ENCODE data around the gene SLC8A3.

The SLC8A3 gene

GRCh38 chr14:70148911-70149595 lies 39.7 kb downstream of the SLC8A3 start:
- Histone ChIP-seq H3K4me3 (ENCODE audit: low read length, poor library complexity, severe bottlenecking) (peak overlapping the region; percentile 38), H3K4me1 (ENCODE audit: insufficient read depth, low read length, poor library complexity, severe bottlenecking) (peaks cover 49% of the 10 kb centered on the region), H3K9me3 (ENCODE audit: insufficient read depth, low read depth, low read length) (no peaks in the 10 kb centered on the region), H3K27me3 (ENCODE audit: insufficient read depth, low read length, poor library complexity, severe bottlenecking) (no peaks in the 10 kb centered on the region), H3K9me2 (replicated peaks; ENCODE audit: low read depth, low read length) (no peaks in the 10 kb centered on the region), H3K9ac (ENCODE audit: low read depth, low read length, poor library complexity, severe bottlenecking) (peak overlapping the region; percentile 15), H3F3A (ENCODE audit: low read depth) (no peaks in the 10 kb centered on the region; the same call in 1 of the 2 replicates), H3K4me2 (ENCODE audit: low read depth, low read length, poor library complexity, severe bottlenecking) (peak overlapping the region; percentile 72), H3K79me2 (ENCODE audit: insufficient read depth, low read length) (no peaks in the 10 kb centered on the region), H4K20me1 (ENCODE audit: insufficient read depth, low read length, poor library complexity, severe bottlenecking) (no peaks in the 10 kb centered on the region), H2AFZ (ENCODE audit: low read length) (peak overlapping the region; percentile 29; the same call in 1 of the 2 replicates), H3K36me3 (ENCODE audit: insufficient read depth, low read length) (no peaks in the 10 kb centered on the region)
- TF ChIP-seq CTCF (conservative IDR thresholded peaks at IDR 0.05; ENCODE audit: low read length): no peak
- TF ChIP-seq EZH2phosphoT487 (IDR thresholded peaks at IDR 0.05; ENCODE audit: borderline replicate concordance): no peak

- peak overlapping the region; percentile 15 for H3K9ac ChIP-seq (ENCODE audit: low read depth, low read length, poor library complexity, severe bottlenecking)
- peak overlapping the region; percentile 60; the same call in 1 of the 2 replicates for H2AFZ ChIP-seq (ENCODE audit: low read length)
- peak overlapping the region; percentile 38 for H3K4me3 ChIP-seq (ENCODE audit: low read length, poor library complexity, severe bottlenecking)
- H3K27me3 ChIP-seq (ENCODE audit: insufficient read depth, low read length, poor library complexity, severe bottlenecking): no peaks in the 10 kb centered on the region
- no peaks in the 10 kb centered on the region for H3K9me3 ChIP-seq (ENCODE audit: insufficient read depth, low read depth, low read length)
- peak overlapping the region; percentile 72 for H3K4me2 ChIP-seq (ENCODE audit: low read depth, low read length, poor library complexity, severe bottlenecking)
- no peaks in the 10 kb centered on the region for H3K79me2 ChIP-seq (ENCODE audit: insufficient read depth, low read length)
- H3K9me2 ChIP-seq (replicated peaks; ENCODE audit: low read depth, low read length): no peaks in the 10 kb centered on the region
- H3K36me3 ChIP-seq (ENCODE audit: insufficient read depth, low read length): no peaks in the 10 kb centered on the region
- peaks cover 49% of the 10 kb centered on the region for H3K4me1 ChIP-seq (ENCODE audit: insufficient read depth, low read length, poor library complexity, severe bottlenecking)
- H4K20me1 ChIP-seq (ENCODE audit: insufficient read depth, low read length, poor library complexity, severe bottlenecking): no peaks in the 10 kb centered on the region
- TF ChIP-seq EZH2phosphoT487 (IDR thresholded peaks at IDR 0.05; ENCODE audit: borderline replicate concordance) (no peak), CTCF (conservative IDR thresholded peaks at IDR 0.05; ENCODE audit: low read length) (no peak)
- H3F3A ChIP-seq (ENCODE audit: low read depth): no peaks in the 10 kb centered on the region; the same call in 1 of the 2 replicates
Measured at GRCh38 chr14:70148351-70148750, 40.4 kb downstream of the SLC8A3 start.

GRCh38 chr14:70144046-70144445 lies 44.7 kb downstream of the SLC8A3 start:
- H3K27me3 ChIP-seq (ENCODE audit: insufficient read depth, low read length, poor library complexity, severe bottlenecking): no peaks in the 10 kb centered on the region
- H3F3A ChIP-seq (ENCODE audit: low read depth): no peaks in the 10 kb centered on the region; the same call in 1 of the 2 replicates
- H3K36me3 ChIP-seq (ENCODE audit: insufficient read depth, low read length): no peaks in the 10 kb centered on the region
- H3K9me3 ChIP-seq (ENCODE audit: insufficient read depth, low read depth, low read length): no peaks in the 10 kb centered on the region
- H3K79me2 ChIP-seq (ENCODE audit: insufficient read depth, low read length): no peaks in the 10 kb centered on the region
- H3K4me3 ChIP-seq (ENCODE audit: low read length, poor library complexity, severe bottlenecking): no peak overlapping the region
- no peaks in the 10 kb centered on the region for H3K9me2 ChIP-seq (replicated peaks; ENCODE audit: low read depth, low read length)
- TF ChIP-seq CTCF (conservative IDR thresholded peaks at IDR 0.05; ENCODE audit: low read length): no peak
- TF ChIP-seq EZH2phosphoT487 (IDR thresholded peaks at IDR 0.05; ENCODE audit: borderline replicate concordance): no peak
- H4K20me1 ChIP-seq (ENCODE audit: insufficient read depth, low read length, poor library complexity, severe bottlenecking): no peaks in the 10 kb centered on the region
- H3K9ac ChIP-seq (ENCODE audit: low read depth, low read length, poor library complexity, severe bottlenecking): no peak overlapping the region
- H3K4me2 ChIP-seq (ENCODE audit: low read depth, low read length, poor library complexity, severe bottlenecking): no peak overlapping the region
- H3K4me1 ChIP-seq (ENCODE audit: insufficient read depth, low read length, poor library complexity, severe bottlenecking): peaks cover 68% of the 10 kb centered on the region
- H2AFZ ChIP-seq (ENCODE audit: low read length): no peak overlapping the region

Data from Loucy (cell line).